Heart left ventricle (tissue), 16 donors: ENCODE data around the gene NAT8L. TPM values are rescaled to one million over a fixed set of nuclear protein-coding genes. Genes with fewer than 3 reads are reported as not detected.

Experiments
- ATAC-seq, 4 donors: fragments of 200-7000 bp; cut with Tn5 transposase; one replicate each; pipeline ENCODE4 v1.9.1; 2020 to 2022; ENCODE audit warnings: moderate library complexity in 4 of 4, mild to moderate bottlenecking in 3 of 4, moderate number of reproducible peaks in 1 of 4
- DNase-seq, 5 donors: peaks; one replicate each; pipeline ENCODE4 v3.0.0-alpha.2; 2020
- H3K27ac ChIP-seq, 12 donors: fragments of 200-600 bp; sonication (generic) in 4 of 12; one replicate each; pipeline versions ENCODE4 v1.5.0 to v1.8.0; 2016 to 2022; ENCODE audit warnings: mild to moderate bottlenecking in 2 of 12
- H3K27me3 ChIP-seq, 9 donors: fragments of 200-600 bp; sonication (generic) in 2 of 9; one replicate each; pipeline versions ENCODE4 v1.5.1 to v1.8.0; 2016 to 2022; ENCODE audit warnings: mild to moderate bottlenecking in 3 of 9
- H3K36me3 ChIP-seq, 9 donors: fragments of 200-600 bp; sonication (generic) in 2 of 9; one replicate each; pipeline versions ENCODE4 v1.5.0 to v1.8.0; 2018 to 2022; ENCODE audit warnings: mild to moderate bottlenecking in 2 of 9
- H3K4me1 ChIP-seq, 12 donors: fragments of 200-600 bp; sonication (generic) in 4 of 12; one replicate each; pipeline versions ENCODE4 v1.5.0 to v1.8.0; 2016 to 2022; ENCODE audit warnings: mild to moderate bottlenecking in 3 of 12
- H3K4me3 ChIP-seq, 12 donors: fragments of 200-600 bp; sonication (generic) in 4 of 12; one replicate each; pipeline versions ENCODE4 v1.5.0 to v1.8.0; 2017 to 2022; ENCODE audit warnings: mild to moderate bottlenecking in 9 of 12, moderate library complexity in 4 of 12
- H3K9me3 ChIP-seq, 12 donors: fragments of 200-600 bp; sonication (generic) in 4 of 12; one replicate each; pipeline versions ENCODE4 v1.5.0 to v1.8.0; 2016 to 2022; ENCODE audit warnings: mild to moderate bottlenecking in 1 of 12
- POLR2A ChIP-seq, 2 donors: fragments of 450-650 bp; IDR thresholded peaks; one replicate each; pipeline ENCODE4 v1.6.1; 2017; ENCODE audit warnings: antibody characterized with exemption in 2 of 2, mild to moderate bottlenecking in 2 of 2, moderate library complexity in 2 of 2
- WGBS, 4 donors: extraction: QIAGEN DNeasy Blood & Tissue Kit in 2 of 4; methylation state at CpG; one replicate each; pipeline versions ENCODE4 v1.1.5 to v1.1.7; 2013 to 2018; 5-methylcytosine and 5-hydroxymethylcytosine counted together
- intact Hi-C, 10 donors: fragments of 100-400 bp; cut with DNase I; formaldehyde crosslinking; loops; one replicate each; pipeline versions ENCODE4 v1.11.1 to v1.14.2; 2022
- polyA plus RNA-seq, 2 donors: library from polyadenylated mRNA; stranded (reverse); fragments of 200-250 nt; gene quantifications; one replicate each; pipeline ENCODE4 v1.2.3, GENCODE V29; 2013
- total RNA-seq, 9 donors: library from RNA; depleted of rRNA in 2 of 9; stranded (reverse); fragments of >200 nt in 2 of 9; fragmentation: NEBNext Ultra II Directional in 3 of 9; extraction: Animal tissue kit (Norgen Biotek cat#: 25700) in 3 of 9; gene quantifications; one replicate each; pipeline versions ENCODE4 v1.1.0 to v1.2.4, GENCODE V29; 2016 to 2023
- TF ChIP-seq, protein P1 (sequence below), 12 donors: fragments of 200-600 bp; sonication (generic) in 4 of 12; IDR thresholded peaks; one replicate each; pipeline versions ENCODE4 v1.5.0 to v1.8.0; 2018 to 2022; ENCODE audit warnings: antibody characterized with exemption in 12 of 12, mild to moderate bottlenecking in 5 of 12
- donor health status: ischemic (EF 13 %, LVEDD 7.1; RV severe dilation, severe dysfunction).
- donor health status: healthy with polysubstance abuse.
- donor health status: DM: no; HTN: yes; CAD: no.
- donor health status: DM: no; HTN: no; CAD: no.
- donor health status: ischemic (EF 25% LVEDD 6.9; RV normal size, moderate dysfunction).
- donor health status: ischemic (EF 25% LVEDD 5.7; RV mildly dilated, moderate dysfunction).
- donor health status: healthy.
- donor health status: DM: yes; HTN: yes; CAD: no.
- donor health status: ischemic (EF 35%, LVEDD 5.7; RV mildly dilated, moderate dysfunction).
- donor health status: nonischemic (EF 11% LVEDD 7.7; RV severe dilation, severe dysfunction).
- donor health status: DM: yes; HTN: yes; CAD: no.
- donor health status: PGD.
- donor health status: ischemic (EF 29% LVEDD 5.4; RV normal size, mild dysfunction).
- donor health status: nonischemic (EF 23%, LVEDD 6.1; RV moderate dilation, normal function).

NAT8L gene
- total and polyA plus RNA-seq, 11 donors, result 0.19 to 3.1 (median 0.32) TPM

- no peak overlapping the region for H3K4me3 ChIP-seq
- H3K9me3 ChIP-seq, result no peaks in the 10 kb centered on the region
- H3K27ac ChIP-seq, result no peak overlapping the region
- H3K27me3 ChIP-seq, result no peaks in the 10 kb centered on the region
- H3K36me3 ChIP-seq, result no peaks in the 10 kb centered on the region
- 80 to 92% (median 90%) methylated on average over 18 to 31 of the region's 31 CpGs for WGBS, 4 donors
- ATAC-seq (no peak), DNase-seq (peak in 2 of 5 donors; percentile 18 to 55)
- intact Hi-C loops, result no loop called here
- TF ChIP-seq, protein P1, sequence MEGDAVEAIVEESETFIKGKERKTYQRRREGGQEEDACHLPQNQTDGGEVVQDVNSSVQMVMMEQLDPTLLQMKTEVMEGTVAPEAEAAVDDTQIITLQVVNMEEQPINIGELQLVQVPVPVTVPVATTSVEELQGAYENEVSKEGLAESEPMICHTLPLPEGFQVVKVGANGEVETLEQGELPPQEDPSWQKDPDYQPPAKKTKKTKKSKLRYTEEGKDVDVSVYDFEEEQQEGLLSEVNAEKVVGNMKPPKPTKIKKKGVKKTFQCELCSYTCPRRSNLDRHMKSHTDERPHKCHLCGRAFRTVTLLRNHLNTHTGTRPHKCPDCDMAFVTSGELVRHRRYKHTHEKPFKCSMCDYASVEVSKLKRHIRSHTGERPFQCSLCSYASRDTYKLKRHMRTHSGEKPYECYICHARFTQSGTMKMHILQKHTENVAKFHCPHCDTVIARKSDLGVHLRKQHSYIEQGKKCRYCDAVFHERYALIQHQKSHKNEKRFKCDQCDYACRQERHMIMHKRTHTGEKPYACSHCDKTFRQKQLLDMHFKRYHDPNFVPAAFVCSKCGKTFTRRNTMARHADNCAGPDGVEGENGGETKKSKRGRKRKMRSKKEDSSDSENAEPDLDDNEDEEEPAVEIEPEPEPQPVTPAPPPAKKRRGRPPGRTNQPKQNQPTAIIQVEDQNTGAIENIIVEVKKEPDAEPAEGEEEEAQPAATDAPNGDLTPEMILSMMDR (IDR thresholded peaks at IDR 0.05), result no peak
- TF ChIP-seq POLR2A (IDR thresholded peaks at IDR 0.05), result no peak
- H3K4me1 ChIP-seq, result peaks cover 0 to 6% (median 0%) of the 10 kb centered on the region in 12 donors
These were observed 17.1 kb downstream of the NAT8L start for GRCh38 chr4:2075987-2076907.

DNA sequence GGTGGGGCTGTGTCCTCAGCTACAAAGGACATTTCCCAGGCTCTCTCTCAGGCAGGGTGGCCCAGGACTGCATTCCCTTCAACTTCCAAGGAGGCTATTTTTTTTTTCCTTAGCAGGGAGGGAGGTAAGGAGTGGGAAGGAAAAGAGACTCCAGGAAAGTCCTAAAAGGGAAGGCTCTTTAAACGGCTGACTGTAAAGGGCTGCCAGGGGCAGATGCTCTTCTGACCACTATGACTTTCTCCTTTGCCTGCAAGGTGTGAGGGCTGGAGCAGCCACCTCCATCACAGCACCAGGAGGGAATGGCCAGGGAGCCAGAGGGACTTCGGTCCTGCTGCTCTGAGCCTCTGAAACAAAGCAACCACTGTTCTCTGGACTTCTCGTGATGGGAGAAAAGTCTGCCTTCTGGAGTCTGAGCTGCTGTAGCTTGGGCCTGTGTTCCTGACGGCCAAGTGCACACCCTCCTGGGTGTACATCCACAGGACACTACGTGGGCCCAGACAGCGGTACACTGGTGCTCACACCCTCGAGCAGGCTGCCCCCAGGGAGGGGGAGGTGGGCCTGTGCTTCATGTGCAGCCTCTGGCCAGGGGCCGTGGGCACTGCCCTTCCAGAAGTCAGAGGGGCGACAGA, 17.9 kb downstream of the NAT8L start:
- no peak overlapping the region for H3K4me3 ChIP-seq
- ATAC-seq (no peak), DNase-seq (peak in 1 of 5 donors; percentile 30)
- WGBS, 4 donors, result 73 to 80% (median 78%) methylated on average over 2 to 9 of the region's 9 CpGs
- H3K9me3 ChIP-seq, result no peaks in the 10 kb centered on the region
- H3K27ac ChIP-seq, result no peak overlapping the region
- intact Hi-C loops, result no loop called here
- TF ChIP-seq, protein P1 (IDR thresholded peaks at IDR 0.05), result no peak
- no peak for TF ChIP-seq POLR2A (IDR thresholded peaks at IDR 0.05)
- peaks cover 0 to 1% (median 0%) of the 10 kb centered on the region in 12 donors for H3K4me1 ChIP-seq
- no peaks in the 10 kb centered on the region for H3K27me3 ChIP-seq
- no peaks in the 10 kb centered on the region for H3K36me3 ChIP-seq

DNA sequence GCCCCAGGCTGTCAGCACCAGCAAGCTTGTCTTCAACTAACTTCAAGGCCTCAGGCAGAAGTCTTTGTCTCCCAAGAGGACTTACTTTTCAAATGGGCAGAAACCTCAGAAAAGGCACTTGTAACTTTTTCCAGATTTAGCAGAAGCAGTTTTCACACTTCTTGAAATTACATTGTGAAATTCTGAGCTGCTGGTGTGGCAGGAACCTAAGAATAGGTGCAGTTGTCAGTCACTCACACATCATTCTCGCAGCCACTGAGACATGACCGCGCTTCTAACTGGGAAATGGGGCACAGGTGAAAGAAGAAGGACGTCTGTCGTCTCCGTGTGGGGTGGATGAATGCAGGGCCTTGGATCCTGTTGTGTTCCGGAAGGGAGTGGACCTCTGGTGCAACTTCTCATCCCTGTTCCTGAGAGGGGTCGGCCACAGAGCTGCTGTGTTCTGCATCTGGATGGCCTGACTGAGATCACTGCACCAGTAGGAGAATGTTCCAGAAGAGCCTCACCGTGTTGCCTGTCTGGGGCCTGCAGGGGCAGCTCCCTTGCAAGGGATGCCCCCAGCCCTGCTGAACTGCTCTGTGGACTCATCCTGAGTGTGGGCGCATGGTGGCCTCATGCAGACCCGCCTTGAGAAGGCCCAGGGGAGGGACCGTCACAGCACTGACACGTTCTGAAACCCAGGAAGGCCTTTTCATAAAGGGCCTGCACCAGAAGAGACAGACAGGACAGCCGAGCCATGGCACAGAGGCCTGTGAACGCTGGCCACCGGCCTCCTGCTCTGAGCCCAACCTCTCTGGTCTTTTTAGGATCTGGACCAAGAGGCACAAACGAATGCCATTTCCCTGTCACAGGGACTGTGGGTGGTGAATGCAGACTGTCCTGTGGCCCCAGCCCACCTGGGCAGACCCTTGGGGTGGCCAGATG, 18.7 kb downstream of the NAT8L start:
- ATAC-seq, result no peak
- WGBS, 4 donors, result 88 to 92% (median 89%) methylated on average over 13 to 17 of the region's 17 CpGs
- TF ChIP-seq, protein P1 (IDR thresholded peaks at IDR 0.05), result no peak
- no peak for TF ChIP-seq POLR2A (IDR thresholded peaks at IDR 0.05)
- Histone ChIP-seq H3K27ac (no peak overlapping the region), H3K9me3 (no peaks in the 10 kb centered on the region), H3K27me3 (no peaks in the 10 kb centered on the region), H3K4me3 (no peak overlapping the region), H3K4me1 (no peaks in the 10 kb centered on the region), H3K36me3 (no peaks in the 10 kb centered on the region)
- DNase-seq, result peak in 1 of 5 donors; percentile 38
- intact Hi-C loops, result no loop called here
